Measurements from ENCODE around the gene STK32C.
"Not testable (repeated sequence)": the region's sequence is repeated elsewhere in the genome, so short reads cannot be mapped to it uniquely, and the experiment has no call there.

Gene STK32C

DNA sequence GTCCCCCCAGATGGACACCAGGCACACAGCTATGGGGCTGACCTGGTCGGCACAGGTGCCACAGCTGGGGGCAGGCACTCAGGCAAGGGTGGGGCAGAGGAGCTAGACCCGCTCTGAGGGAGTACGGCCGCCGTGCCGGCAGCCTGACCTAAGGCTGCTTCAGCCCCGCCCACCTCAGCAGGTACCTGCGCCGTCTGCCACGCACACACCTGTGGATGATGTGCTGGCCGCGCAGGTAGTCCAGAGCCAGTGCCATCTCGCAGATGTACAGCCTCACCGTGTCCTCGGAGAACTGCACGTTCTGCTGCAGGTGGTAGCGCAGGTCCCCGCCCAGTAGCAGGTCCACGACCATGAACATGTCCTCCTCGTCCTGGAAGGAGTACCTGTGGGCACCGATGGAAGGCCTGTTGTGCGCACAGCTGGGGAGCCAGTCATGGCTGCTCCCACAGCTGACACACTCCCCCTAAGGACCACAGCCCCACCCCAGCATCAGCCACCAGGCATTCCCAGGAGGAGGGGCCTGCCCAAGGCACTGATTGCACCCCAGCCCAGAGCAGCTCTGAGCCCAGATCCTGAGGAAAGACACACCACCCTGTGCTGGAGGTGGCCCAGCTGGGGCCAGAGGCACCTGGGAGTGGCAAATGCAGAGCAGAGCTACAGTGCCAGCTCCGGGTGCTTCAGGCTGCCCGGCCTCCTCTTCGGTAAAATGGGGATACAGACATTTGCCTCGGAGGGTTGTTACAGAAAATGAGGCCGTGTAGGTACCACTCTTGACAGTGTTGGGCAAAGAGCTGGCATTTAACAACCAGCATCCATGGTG, 81.0 kb downstream of the STK32C start:
- DNase-seq, result no peak

DNA sequence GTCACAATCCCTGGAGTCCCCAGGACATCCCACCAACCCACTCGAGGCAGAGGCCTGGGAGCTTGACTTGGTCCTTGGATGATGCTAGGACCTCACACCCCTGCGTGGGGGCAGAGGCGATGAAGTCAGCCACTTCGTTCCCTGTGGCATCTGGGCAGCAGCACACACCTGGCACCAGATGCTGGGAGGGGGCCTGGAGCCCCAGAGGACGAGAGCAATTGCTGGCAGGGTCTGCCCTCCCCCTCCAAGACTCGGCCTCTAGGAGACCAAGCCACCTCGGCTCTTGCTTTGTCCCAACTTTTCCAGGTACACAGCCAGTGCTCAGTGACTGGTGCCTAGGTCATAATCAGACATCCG, 81.9 kb downstream of the STK32C start:
- DNase-seq, result no peak

DNA sequence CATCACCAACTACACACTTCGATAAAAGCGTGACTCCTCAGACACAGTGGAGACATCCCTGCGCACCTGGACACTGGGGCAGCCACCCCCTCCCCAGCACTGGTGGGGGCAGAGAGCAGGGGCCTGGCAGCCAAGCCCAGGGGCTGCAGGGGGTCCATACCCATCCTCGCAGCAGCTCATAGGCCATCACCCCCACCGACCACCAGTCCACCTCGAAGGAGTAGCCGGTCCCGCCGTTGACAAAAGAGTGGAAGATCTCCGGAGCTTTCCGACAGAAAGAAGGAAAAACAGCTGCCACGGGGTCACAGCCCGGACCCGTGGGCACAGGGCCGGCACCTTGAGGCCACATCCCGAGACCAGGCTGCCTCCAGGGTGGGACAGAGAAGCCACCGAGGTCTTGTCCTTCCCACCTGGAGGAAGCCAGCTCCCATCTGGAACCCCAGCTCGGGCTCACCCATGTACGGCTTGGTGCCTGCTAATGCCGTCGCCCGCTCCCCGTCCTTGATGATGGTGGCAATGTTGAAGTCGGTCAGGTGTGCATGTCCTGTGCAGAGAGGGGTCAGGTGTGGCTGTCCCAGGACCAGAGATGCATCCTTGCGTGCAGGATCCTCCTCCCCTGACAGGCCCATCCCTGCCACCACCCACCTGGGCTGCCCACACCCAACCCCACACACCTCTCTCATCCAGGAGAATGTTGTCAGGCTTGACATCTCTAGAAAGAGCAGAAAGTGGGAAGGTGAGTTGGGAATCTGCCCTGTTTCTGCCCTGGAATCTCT, 82.5 kb downstream of the STK32C start:
- no peak for DNase-seq

DNA sequence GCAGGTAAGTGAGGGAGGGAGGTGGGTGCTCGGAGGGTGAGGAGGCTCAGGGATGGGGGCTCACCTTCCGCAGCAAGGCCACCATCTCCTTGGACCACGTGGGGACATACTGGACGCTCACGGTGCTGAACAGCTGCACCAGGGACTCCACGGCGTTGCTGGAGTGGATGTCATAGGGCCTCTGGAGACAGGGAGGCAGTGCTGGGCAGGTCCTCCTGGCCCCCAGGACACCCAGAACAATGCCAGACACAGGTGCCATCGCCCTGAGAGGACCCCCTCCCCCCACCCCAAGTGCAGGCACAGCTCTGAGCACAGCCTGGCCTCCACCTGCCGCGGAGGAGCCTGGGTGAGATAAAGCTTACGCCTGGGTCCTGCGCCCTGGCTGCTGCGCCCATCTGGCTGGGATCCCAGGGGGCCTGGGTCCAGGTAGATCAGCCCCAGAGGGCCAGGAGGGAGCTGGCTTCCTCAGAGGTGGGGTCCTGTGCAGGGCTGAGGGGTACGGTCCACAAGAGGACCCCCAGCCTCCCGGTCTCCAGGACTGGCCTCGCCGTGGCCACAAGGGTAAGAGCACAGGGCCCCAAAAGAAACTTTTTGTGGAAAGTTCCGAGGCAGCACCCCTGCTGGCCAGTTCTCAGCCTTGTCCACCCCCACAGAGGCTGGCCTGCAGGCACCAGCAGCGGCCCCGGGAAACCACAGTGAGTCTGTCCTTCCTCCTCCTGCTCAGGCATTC, 83.2 kb downstream of the STK32C start:
- DNase-seq, result no peak

DNA sequence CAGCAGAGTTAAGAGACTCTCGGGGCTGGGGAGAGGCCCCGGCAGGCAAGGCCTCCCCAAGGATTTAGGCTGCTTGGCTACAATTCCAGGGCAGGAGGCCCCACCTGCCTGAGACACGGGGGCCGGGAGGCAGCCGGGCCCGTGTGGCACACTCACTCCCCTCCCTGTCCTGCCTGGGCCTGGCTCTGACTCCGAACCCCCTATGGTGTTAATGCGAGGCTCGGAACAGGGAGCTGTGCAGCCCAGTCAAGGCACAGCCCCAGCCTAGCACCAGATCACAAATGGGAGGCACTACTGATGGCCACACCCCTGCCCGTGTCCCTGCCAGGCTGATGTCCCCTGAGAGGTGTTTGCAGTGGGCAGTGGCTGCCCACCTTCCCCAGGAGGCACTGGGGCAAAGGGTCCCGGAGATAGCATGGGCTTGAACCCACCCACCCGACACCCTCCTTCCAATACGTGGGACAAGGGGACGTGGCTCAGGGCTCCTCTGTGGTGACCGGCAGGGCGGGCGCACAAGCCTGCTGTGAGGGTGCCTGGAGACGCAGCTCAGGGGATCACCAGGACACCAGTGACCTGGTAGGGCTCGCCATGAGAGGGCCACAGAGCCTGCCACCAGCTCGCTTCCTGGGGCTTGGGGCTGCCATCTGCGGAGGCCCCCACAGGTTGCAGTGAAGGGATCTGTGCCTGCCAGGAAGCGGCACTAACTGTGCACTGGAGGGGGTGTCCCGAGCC, 84.0 kb downstream of the STK32C start:
- DNase-seq, result no peak

DNA sequence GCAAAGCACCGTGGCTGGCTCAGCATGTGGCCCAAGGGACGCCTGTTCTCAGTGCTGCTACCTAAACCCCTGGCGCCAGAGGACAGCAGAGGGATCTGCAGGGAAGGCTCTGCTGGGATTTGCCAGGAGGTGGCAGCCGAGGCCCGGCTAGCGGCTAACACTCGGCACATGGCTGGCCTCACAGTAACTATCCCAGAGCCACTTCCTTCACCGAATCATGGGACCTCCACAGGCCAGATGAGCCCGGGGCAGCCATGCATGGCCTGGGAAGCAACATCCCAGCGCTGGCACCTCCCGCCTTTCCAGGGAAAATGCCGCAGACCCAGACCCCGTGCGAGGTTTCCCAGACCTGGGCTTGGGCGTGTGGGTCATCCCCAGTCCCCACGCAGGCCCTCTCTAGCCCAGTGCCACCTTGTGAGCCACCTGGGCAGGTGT, 84.6 kb downstream of the STK32C start:
- no peak for DNase-seq

DNA sequence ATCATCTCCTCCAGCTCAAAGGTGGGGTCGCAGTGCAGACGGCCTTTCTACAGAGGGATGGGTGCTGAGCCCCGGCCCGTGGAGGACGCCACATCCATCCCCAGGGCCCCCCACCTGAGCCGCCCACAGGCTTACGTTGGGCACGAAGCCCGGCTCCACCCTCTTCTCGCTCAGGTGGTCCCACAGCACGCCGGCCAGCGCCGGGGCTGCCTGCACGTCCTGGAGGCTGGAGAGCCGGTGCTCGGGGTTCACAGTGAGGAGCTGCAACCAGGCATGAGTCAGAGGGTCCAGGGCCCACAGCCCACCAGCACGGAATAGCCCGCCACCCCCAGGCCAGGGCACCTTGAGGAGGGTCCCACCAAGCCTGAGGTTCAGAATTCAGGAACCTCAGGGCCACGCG, 85.0 kb downstream of the STK32C start:
- DNase-seq, result no peak

DNA sequence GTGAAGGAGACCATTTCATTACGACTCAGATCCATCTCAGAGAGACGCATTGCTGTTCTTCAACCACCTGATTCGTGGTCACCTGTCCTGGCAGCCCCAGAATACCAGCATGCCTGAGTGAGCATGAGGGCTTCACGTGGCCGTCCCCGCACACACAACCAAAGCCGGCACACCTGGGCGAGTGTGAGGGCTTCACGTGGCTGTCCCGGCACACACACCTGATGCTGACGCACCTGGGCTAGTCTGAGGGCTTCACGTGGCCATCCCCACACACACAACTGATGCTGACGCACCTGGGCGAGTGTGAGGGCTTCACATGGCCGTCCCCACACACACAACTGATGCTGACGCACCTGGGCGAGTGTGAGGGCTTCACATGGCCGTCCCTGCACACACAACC, 86.8 kb downstream of the STK32C start:
- DNase-seq, result not testable (repeated sequence)

DNA sequence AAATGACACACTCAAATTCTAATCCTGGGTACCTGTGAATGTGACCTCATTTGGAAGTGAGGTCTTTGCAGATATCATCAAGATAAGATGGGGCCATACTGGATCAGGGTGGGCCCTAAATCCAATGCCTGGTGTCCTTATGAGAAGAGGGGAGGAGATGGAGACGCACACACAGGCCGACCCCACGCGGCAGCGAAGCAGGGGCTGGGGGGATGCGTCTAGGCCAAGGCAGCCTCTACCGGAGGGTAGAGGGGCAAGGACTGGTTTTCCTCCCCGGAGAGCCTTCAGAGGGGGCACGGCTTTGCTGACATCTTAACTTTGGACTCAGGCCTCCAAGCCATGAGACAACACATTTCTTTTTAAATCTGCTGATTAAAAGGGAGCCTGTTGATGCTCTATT, 87.7 kb downstream of the STK32C start:
- DNase-seq, result no peak

DNA sequence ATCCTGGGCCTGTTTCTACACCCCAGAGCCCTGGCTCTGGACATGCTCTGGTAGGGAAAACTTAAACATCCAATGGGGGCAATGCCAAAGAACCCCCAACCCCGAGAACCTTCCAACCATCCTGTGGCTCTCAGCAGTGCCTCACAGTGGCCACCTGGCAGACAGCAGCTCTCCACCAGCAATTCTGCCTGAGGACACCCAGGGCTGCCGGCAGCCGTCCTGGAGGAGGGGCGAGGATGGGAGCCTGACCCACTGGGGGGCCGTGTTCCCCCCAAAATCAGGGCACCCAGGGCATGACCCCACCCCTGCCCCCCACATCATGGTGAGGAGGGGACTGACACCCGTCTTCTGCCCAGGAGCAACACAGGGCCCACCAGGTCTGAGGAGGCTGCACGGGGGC, 88.3 kb downstream of the STK32C start:
- DNase-seq, result no peak

DNA sequence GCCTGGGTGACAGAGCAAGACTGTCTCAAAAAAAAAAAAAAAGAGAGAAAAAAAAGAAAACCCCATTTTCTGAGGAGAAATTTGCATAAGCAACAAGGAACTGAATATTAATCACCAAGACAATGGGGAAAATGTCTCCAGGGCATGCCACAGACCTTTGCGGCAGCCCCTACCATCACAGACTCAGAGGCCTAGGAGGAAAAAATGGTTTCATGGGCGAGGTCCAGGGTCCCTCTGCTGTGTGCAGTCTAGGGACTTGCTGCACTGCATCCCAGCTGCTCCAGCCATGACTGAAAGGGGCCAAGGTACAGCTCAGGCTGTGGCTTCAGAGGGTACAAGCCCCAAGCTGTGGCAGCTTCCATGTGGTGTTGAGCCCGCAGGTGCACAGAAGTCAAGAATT, 91.3 kb downstream of the STK32C start:
- not testable (repeated sequence) for DNase-seq

DNA sequence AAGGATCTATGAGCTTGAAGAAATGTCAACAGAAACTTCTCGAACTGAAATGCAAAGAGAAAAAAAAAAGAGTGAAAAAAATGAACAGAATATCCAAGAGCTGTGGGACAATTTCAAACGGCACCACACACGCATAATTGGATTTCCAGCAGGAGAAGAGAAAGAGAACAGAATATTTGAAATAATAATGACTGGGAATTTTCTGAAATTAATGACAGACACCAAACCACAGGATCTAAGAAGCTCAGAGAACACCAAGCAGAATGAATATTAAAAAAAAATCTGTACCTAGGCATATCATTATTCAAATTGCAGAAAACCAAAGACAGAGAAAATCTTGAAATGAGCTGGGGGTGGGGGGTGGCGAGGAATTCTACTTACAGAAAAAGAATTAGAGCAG, 93.8 kb downstream of the STK32C start:
- DNase-seq, result no peak

DNA sequence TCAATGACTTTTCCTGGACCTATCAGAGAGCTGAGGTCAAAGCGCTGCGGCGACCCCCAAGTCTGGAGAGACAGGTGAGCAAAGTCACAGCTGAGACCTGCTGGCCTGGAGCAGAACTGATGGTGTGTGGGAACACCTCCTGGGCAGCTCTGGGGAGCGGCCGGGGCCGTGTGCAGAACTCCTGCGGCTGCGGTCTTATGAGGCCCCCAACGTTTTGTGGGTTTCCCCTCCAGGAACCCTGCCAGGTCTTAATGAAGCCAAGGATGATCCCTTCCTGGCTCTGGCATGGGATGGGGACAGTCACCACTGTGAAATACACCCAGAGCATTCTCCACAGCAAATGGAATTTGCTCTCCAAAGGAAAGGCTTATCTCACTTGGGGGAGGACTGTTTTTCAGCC, 94.9 kb downstream of the STK32C start:
- DNase-seq, result no peak

DNA sequence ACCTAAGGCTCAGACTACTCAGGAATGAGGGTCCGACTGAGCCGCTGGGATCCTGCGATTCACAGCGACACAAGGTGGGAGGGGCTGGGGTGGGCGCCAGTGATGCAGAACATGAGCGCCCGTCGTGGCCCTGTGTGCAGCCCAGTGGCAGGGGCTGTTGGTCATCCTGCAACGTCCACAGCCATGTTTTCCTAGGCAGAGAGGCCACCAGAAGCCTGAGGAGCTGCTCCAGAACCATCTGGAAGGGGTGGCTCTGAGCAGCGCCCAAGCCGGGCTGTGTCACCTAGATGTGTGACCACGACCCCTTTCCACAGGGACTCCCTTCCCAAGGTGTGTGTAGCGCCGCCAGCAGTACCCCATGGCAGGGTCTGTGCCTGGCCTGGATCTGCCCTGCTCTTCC, 96.5 kb downstream of the STK32C start:
- no peak for DNase-seq

DNA sequence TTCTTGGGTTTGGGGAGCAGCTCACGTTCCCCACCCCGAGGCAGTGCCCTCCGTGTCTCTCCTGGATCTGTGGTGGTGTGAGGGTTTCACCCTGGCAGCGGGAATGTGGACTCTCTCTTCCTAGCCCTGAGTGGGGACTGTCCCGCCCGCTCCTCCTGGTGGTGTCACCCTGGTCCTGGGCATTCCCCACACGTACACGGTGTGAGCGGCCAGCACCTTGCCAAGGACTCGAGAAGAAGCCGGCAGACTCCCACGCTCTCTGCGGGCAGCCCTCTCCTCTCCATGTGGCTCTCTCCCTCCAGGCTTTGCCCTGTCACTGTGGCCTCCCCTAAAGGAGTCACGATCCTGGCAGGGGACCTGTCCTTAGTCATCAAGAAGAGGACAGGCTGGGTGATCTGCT, 97.0 kb downstream of the STK32C start:
- no peak for DNase-seq

DNA sequence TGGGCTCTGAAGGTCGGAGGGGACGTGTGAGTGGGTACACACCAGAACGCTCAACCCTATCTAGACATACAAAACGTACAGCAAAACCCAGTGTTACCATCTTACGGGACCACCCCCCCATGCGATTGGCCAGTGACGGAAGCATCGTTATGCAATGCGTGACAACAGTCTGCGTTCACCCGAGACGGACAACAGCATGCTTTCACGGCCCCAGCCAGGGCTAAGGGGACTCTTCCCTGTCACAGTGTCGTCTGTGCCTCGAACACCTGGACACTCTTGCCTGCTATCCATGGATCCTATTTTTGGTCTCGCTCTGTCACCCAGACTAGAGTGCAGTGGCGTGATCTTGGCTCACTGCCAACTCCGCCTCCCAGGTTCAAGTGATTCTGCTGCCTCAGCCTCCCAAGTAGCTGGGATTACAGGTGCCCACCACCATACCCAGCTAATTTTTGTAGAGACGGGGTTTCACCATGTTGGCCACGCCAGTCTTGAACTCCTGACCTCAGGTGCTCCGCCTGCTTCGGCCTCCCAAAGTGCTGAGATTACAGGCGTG, 97.7 kb downstream of the STK32C start:
- DNase-seq, result no peak

DNA sequence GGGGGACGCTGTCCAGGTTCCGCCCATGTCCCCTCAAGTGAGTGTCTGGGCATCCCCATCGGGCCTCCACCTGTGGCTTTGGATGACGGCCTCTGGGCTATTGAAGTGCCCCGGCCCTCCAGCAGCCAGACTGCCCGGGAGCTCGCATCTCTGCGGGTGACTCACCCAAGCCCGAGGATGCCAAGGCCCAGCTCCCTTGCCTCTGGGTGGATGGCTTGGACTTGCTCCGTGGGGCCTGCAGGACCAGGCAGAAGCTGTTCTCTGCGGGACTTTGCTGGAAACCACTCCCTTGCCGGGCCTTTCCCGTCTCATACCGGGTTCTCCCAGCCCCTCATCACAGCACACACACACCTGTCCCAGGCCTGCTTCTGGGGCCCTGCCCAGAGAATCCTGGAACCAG, 98.6 kb downstream of the STK32C start:
- no peak for DNase-seq

DNA sequence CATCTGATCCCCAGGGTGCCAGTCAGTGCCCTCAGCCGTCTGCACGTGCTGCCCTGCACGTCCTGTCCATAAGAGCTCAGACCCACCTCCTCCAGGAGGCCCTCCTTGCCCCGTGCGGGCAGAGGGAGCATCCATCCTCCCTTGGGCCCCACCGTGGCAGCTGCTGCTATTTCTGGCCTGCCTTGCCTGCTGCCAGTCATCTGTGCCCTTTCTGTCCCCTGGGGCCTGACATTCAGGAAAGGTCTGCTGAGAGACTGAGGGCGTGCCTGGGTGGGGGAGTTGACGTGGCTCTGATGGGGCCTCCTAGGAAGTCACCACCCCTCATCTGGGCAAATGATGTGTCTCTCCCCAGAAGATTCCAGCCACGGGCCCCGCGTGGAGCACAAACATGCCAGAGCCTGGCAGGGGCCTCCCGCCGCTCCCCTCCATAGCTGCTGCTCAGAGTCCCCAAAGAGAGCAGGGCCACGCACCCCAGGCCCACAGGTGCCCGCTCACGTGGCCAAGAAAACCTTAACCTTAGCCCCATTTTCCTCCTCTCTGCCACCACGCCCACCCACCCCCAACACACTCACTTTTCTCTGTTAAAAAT, 99.2 kb downstream of the STK32C start:
- DNase-seq, result no peak

DNA sequence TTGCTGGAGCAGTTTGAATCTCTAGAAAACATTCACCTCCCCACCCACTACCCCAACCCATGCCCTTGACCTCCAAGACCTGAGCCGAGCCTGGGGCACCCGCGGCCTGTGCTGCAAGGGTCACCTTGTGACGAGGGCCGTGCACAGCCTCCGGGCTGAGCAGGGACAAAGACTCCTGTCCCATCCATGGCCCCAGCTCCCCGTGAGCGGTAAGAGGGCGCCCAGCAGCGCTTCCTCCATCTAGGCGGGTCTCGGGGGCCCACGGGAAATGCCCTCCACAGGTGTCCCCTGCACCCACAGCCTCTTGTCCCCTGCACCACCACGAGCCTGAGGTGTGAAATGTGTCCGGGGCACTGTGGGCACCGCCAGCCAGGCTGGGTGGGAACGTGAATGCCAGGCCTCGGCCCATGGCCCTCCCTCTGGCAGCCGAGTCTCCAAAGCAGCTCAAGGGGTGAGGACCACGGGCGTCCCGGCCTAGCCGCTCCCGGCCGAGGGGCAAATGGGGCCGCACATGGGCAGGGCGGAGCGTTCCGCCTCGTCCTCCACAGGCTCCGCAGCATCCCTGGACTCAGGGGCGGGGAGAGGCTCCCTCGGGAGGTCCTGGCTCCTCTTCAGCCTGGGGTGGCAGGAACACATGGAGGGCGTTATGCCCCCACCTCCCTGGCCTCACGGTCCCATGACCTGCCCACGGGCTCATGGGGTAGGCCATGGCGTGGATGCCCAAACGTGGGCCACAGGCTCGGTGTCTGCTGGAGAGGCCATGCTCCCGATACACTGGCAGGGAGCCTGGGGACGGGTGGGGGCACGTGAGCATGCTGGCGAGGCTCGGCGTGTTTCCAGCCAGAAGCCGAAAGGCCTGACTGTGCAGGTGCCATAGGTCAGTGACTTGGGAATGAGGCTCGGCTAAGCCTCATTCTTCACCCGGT, 100.0 kb downstream of the STK32C start:
- no peak for DNase-seq

DNA sequence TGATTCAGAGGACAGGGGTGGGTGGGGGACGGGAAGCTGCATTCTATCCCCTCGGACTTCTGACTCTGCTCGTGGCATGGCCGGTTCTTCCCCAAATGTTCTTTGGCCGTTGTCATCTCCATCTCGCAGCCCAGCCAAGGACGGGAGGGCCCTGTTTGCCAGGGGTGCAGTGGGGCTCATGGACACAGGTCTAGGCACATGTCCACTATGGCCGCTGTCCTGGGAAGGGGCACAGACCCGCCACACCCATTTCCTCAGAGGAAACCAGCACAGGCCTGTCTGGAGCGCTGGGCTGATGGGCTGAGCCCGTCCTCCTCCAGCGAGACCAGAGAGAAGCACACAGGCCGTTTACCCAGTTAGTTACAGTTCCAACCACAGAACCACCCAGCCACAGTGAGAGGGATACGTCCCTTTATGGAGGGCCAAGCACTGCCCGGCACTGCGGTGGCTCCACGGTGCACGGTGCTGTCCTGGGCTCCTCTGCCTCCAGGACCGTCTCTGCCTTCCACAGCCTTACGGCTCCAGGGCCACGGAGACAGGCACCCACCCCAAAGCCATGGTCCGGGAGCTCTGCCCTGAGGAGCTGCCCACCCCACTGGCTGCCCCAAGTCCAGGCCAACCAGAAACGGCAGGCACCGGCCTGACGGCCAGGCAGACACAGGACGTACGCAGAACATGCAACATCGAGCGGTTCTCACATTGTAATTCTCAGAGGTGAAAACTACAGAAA, 100.8 kb downstream of the STK32C start:
- no peak for DNase-seq

DNA sequence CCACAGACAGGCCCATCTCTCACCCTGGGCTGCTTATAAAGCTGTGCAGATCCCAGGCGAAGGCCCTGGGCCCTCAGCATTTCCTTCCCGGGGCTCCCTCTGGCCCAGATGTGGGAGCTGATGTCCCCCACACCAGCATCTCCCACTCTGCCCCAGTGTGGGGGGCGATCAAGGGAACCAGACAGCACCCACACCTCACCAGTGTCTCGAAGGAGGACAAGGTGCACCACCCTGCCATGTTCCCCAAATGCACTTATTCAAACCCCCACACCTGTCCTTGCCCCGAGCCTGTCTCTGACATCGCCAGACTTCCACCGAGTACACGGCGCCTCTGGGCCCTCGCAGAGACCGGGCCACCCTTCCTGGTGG, 101.4 kb downstream of the STK32C start:
- DNase-seq, result no peak
